ENCODE data around the gene DLG5. TPM values are rescaled to one million over a fixed set of nuclear protein-coding genes. Genes with fewer than 3 reads are reported as not detected.

Gene DLG5
- total RNA-seq, 1 donor from 2014 or later, result 45.3 TPM

DNA sequence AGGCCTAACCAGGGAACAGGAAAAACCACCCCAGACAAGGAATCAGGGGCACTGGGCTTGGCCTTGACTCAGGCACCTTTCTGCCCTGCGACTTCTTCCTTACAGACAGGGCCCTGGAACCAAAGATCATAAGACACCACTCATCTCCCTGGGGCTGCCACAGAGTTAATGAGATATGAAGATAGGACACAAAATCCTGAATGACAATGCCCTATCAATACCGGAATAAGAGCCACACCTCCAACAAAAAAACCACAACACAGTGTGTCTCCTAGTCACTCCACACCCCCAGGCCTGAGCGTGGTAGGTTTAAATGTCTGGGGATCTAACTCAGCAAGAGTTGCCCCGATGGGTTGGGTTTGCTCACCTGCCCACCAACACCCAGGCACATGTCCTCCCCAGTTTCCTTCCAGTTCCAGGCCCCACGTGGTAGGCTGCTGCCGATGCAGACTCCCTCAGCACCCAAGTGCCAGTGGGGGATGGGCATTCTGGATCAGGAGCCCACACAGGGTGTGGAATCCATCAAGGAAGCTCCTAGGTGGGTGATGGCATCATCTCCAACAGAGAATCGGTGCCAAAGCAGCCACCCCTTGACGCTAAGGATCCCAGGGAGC, 3.9 kb downstream of the DLG5 start:
- H3K36me3 ChIP-seq (ENCODE audit: control insufficient read depth, insufficient read depth, low read length), result peaks cover 2% of the 10 kb centered on the region
- no peaks in the 10 kb centered on the region for H3K27me3 ChIP-seq (ENCODE audit: control insufficient read depth, insufficient read depth, low read length)
- TF ChIP-seq, protein P1, sequence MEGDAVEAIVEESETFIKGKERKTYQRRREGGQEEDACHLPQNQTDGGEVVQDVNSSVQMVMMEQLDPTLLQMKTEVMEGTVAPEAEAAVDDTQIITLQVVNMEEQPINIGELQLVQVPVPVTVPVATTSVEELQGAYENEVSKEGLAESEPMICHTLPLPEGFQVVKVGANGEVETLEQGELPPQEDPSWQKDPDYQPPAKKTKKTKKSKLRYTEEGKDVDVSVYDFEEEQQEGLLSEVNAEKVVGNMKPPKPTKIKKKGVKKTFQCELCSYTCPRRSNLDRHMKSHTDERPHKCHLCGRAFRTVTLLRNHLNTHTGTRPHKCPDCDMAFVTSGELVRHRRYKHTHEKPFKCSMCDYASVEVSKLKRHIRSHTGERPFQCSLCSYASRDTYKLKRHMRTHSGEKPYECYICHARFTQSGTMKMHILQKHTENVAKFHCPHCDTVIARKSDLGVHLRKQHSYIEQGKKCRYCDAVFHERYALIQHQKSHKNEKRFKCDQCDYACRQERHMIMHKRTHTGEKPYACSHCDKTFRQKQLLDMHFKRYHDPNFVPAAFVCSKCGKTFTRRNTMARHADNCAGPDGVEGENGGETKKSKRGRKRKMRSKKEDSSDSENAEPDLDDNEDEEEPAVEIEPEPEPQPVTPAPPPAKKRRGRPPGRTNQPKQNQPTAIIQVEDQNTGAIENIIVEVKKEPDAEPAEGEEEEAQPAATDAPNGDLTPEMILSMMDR (IDR thresholded peaks at IDR 0.05; ENCODE audit: insufficient read depth, low read length, severe bottlenecking), result no peak
- H3K4me3 ChIP-seq (ENCODE audit: low read depth, low read length), result no peak overlapping the region
- DNase-seq (ENCODE audit: low read depth) (no peak), FAIRE-seq (no peak)

DNA sequence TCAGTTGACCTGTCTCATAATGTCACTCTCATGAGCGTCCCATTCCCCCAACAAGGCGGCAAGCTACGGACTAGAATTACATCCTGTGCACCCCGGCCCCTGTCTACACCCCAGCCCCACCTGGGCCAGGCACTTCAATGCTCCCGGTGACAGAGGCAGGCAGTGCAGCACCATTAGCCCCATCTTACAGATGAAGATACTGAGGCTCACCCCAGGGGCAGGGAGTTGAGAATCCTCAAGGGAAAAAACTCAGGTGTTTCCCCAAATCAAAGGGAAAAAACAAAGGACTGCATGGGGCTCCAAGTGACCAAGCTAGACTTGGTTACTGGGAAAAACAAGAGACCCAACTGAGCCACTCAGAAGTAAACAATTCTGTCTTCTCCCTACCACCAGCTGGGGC, 4.5 kb downstream of the DLG5 start:
- TF ChIP-seq, protein P1 (IDR thresholded peaks at IDR 0.05; ENCODE audit: insufficient read depth, low read length, severe bottlenecking), result no peak
- Histone ChIP-seq H3K36me3 (ENCODE audit: control insufficient read depth, insufficient read depth, low read length) (peaks cover 2% of the 10 kb centered on the region), H3K27me3 (ENCODE audit: control insufficient read depth, insufficient read depth, low read length) (no peaks in the 10 kb centered on the region), H3K4me3 (ENCODE audit: low read depth, low read length) (no peak overlapping the region)
- DNase-seq (ENCODE audit: low read depth) (no peak), FAIRE-seq (no peak)

DNA sequence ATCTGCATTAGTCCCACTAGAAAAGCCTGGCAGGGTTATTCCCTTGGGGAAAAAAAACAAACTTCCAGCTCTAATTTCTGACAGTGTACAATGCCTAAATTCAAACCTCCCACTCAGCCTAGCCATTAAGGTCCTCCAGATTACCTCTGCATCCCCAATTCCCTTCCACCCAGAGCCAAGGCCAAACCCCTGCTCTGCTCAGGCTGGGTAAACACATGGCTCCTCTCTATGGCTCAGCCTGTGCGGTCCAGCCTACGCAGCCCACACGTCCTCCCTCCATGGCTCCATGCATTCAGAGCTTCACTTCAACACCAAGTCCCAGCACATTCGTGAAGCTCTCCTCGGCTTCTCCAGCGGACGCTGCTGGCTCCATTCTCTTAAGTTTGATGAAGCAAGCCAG, 5.2 kb downstream of the DLG5 start:
- H3K4me3 ChIP-seq (ENCODE audit: low read depth, low read length), result no peak overlapping the region
- TF ChIP-seq, protein P1 (IDR thresholded peaks at IDR 0.05; ENCODE audit: insufficient read depth, low read length, severe bottlenecking), result no peak
- no peak for FAIRE-seq

DNA sequence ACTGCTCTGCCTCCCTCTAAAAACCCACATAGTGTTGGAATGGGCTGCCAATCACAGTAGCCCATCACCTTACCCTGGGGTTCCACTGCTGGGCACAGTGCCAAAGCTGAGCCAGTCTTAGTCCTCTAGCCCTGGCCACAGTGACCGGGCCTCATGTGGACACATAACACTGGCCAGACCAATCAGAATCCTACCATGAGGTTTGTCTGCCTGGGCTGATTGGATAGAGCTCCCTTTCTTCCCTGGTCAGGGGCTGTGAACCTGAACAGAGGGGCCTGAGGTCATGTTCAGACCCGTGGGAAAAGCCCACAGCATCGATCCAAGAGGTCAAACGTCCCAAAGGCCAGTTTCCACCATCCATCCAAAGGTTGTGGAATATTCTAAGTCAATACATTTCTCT, 6.1 kb downstream of the DLG5 start:
- H3K27me3 ChIP-seq (ENCODE audit: control insufficient read depth, insufficient read depth, low read length), result no peaks in the 10 kb centered on the region
- H3K36me3 ChIP-seq (ENCODE audit: control insufficient read depth, insufficient read depth, low read length), result peaks cover 2% of the 10 kb centered on the region
- H3K4me3 ChIP-seq (ENCODE audit: low read depth, low read length), result no peak overlapping the region
- DNase-seq (ENCODE audit: low read depth) (no peak), FAIRE-seq (no peak)
- TF ChIP-seq, protein P1 (IDR thresholded peaks at IDR 0.05; ENCODE audit: insufficient read depth, low read length, severe bottlenecking), result no peak

More for the DNA sequence above, 5.2 kb downstream of the DLG5 start:
- DNase-seq (ENCODE audit: low read depth), result no peak
- H3K27me3 ChIP-seq (ENCODE audit: control insufficient read depth, insufficient read depth, low read length), result no peaks in the 10 kb centered on the region
- H3K36me3 ChIP-seq (ENCODE audit: control insufficient read depth, insufficient read depth, low read length), result peaks cover 2% of the 10 kb centered on the region

DNA sequence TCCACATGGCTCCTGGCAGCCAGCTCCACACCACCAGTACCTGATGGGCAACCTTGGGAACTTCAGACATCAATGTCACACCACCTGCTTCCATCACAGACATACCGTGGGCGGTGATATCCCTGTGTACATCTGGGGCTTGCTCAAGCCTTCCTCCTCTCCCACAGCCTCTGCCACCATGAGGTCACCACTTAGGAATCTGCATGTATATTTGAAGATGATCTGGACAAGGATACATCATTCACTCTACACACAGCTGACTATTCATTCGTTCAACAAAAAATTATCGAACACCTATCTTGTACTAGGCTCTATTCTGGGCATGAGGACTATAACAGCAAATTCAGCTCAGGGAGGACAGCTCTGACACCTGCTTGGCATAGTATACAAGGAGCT, 6.8 kb downstream of the DLG5 start:
- DNase-seq (ENCODE audit: low read depth) (peak; percentile 81), FAIRE-seq (no peak)
- Histone ChIP-seq H3K27me3 (ENCODE audit: control insufficient read depth, insufficient read depth, low read length) (no peaks in the 10 kb centered on the region), H3K4me3 (ENCODE audit: low read depth, low read length) (no peak overlapping the region), H3K36me3 (ENCODE audit: control insufficient read depth, insufficient read depth, low read length) (peaks cover 2% of the 10 kb centered on the region)
- TF ChIP-seq, protein P1 (IDR thresholded peaks at IDR 0.05; ENCODE audit: insufficient read depth, low read length, severe bottlenecking), result no peak
